Endometrial microvascular endothelial cells (primary cell): ENCODE results near the gene VWA5B1. TPM values are rescaled to one million over a fixed set of nuclear protein-coding genes. Genes with fewer than 3 reads are reported as not detected.

Experiments used
- in situ Hi-C: cut with HindIII; loops from 2 replicates; pipeline ENCODE4 v1.10.0; 2017; ENCODE audit warnings: low sequenced_read_pairs, low pct_unique_long_range_greater_than_20kb; ENCODE audit errors: inconsistent ontology term
- total RNA-seq: library from RNA; depleted of rRNA; stranded (reverse); fragments of >200 nt; gene quantifications from one replicate; pipeline ENCODE4 v1.2.3, GENCODE V29; 2015; ENCODE audit errors: inconsistent ontology term

The VWA5B1 gene
- total RNA-seq, 1 donor from 2014 or later = not detected

GRCh38 chr1:20357796-20358195, 67.1 kb downstream of the VWA5B1 start:
- in situ Hi-C loops = no loop called here

- in situ Hi-C loops = no loop called here
Observed at GRCh38 chr1:20358761-20359263, 68.1 kb downstream of the VWA5B1 start.

- in situ Hi-C loops = no loop called here
Observed at GRCh38 chr1:20359451-20360330, 69.0 kb downstream of the VWA5B1 start.

DNA sequence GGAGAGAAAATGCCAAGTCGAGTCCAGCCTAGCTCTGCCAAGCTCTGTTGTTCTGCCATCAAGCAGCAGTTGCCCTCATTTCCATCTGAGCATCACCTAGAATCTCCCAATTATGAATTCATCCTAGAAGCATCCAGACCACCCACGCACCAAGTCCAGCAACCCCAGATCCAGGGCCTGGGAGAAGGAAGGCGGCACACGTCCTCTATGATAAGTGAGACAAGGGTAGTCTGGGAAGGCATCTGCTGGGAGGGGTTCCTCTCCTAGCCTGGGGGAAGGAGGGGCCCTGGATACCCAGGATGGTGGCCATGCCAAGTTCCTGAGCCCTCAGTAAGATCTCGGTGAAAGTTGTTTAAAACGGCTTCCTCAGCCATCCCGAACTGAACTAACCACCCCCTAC, 70.7 kb downstream of the VWA5B1 start:
- in situ Hi-C loops = no loop called here

DNA sequence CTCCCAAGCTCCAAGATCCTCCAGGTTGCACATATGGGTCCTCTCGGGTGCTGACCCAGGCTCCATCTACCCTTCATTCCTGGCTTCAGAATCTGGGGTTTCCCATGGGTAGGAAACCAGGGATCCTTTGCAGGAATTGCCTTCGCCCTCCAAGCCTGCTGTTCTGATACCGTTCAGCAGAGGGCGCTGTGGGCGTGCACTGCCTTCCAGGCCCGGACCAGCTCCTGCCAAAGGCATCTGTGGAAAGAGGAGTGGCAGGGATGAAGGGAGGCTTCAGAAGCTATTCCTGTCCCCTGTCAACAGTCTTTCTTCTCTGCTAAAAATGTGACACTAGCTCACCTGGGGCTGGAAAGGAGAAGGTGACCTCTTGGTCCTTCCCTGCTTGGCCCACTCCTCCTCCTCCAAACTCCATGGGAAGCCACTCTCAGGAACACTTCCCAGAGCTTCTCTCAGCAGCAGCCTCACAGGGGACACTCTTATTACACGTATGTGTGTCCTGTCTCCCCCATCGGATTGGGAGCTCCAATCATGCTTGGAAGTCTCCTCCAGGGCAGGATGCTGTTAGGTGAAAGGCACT, 71.2 kb downstream of the VWA5B1 start:
- in situ Hi-C loops = no loop called here

DNA sequence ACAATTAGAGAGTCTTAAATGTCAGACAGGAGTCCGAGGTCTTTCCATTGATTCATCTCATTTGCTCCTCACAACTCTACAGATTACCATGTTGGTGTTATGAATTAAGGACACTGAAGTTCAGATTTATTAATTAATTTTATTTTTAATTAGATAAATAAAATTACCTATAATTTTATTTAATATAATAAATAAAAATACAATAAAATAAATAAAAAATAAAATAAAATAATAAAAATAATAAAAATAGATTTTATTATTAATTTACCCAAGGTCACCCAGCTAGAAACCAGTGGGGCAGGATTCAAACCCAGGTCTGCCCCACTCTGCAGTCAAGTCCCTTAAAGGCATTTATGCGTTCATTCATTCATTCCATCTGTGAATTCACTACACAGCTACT, 72.2 kb downstream of the VWA5B1 start:
- in situ Hi-C loops = no loop called here

- in situ Hi-C loops = no loop called here
Observed at GRCh38 chr1:20365421-20366055, 74.9 kb downstream of the VWA5B1 start.

DNA sequence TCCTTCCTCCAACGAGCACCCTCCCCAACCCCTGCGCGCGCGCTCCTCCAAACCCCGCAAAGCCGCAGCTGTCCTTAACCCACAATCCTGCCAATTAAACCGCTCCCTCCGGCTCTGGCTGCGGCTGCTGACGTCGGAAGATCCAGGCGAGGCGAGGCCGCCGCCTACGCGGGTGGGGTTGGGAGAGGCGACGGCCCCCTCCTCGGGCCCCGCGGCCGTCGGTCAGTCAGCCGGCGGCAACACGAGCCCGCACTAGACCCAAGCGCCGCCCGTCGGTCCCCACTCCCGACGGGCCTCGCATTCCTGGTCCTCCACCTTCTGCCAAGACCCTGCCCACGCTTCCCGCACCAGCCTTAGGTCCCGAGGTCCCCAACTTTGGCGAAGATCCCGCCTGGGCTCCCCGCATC, 75.4 kb downstream of the VWA5B1 start:
- in situ Hi-C loops = no loop called here

DNA sequence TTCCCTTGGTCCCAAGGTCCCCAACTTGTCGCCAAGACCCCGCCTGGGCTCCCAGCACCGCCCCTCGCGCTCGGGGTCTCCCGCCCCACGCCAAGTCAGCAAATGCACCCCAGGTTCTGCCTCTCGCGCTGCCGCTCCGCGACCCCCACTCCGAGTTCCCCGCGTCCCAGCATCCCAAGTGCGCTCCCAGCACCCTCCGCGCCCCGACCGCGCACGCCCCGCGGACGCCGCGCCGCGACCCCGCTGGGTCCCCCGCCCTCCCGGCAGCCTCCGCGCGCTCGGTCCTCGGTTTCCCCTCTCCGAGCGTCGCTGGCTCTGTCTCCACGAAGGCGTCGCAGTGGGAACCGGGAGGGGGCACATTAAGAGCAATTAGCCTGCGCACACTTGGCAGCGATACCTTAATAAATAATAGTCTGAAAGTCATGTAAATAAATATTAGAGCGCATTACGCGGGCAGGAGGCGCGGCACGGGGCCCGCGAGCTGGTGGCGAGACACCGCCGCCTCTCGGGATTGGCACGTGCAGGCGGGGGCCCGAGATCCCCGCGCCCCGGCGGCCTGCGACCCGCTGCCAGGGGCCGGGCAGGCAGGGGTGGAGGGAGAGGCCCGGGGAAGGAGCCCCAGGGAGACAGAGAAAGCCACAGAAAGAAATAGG, 75.9 kb downstream of the VWA5B1 start:
- in situ Hi-C loops = no loop called here

- in situ Hi-C loops = no loop called here
Observed at GRCh38 chr1:20367116-20367585, 76.5 kb downstream of the VWA5B1 start.

DNA sequence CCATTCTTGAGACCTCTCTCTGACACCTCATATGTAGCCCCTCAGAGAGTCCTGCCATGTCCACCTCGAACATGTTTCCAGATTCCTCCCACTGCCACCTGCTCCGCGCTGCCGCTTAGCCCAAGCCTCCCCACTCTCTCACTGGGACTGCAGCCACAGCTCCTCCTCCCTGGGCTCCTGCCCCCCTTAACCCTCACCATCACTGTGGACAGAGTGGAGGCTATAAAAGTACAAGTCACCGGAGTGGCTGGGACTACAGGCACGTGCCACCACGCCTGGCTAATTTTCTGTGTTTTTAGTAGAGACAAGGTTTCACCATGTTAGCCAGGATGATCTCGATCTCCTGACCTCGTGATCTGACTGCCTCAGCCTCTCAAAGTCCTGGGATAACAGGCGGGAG, 77.0 kb downstream of the VWA5B1 start:
- in situ Hi-C loops = no loop called here

DNA sequence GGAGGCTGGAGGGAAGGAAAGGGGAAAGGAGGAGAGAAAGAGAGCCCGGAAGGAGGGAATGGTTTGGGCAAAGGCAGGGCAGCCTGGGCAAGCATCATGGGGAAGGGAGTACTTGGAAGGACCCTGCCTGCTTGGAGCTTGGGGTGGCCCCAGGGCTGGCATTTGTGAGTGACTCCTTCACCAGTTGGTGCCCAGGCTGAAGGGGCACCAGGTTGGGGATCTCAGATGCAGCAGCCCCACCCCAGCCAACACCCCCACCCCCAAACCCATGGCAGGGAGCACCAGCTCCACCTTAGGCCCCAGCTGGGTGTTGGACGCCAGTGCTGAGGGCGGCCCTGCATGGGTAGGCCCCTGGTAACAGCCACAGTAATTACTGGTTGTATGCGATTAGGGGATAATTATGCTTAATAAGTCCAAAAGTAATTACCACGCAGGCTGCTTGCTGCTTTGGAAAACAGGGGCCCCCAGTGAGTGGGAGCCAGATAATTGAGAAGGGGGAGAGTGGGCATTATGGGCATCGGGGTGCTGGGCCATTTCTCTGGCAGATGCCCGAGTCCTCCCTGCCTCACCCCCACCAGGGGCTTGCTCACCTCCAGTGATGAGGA, 78.3 kb downstream of the VWA5B1 start:
- in situ Hi-C loops = no loop called here

DNA sequence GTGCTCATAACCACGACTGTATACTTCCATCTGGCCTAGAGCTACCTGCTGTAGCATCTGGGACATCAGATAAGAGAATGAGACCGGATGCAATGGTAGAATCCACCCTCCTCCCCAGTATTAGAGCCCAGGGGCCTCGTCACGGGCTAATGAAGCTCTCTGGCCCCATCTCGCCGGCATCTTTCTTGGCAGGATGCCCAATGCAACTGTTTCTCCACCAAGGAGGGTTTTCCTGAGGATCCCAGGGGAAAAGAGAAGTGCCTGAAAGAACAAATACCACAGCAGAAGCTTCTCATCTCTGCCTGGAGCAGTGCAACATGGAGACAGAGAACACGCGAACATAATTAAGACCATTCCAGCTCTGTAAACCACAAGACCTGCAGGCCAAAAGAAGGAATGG, 80.0 kb downstream of the VWA5B1 start:
- in situ Hi-C loops = no loop called here

GRCh38 chr1:20371411-20371810, 80.7 kb downstream of the VWA5B1 start:
- in situ Hi-C loops = no loop called here

DNA sequence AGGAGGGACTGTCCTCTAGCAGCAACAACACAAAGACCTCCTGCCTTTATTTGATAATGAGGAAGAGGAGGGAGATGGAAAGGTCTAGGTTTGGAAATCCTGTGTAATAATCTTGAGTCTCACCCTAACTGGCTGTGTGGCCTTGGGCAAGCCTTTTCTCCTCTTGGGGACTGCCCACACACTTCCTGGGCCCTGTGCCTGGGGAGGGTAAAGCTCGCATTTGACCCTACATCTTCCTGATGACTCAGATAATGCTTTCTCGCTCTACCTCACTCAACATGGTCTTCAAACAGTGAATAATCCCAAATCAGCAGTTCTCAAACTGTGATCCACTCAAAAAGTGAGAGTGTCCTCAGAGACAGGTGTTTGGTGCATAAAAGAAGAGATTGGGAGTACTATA, 81.2 kb downstream of the VWA5B1 start:
- in situ Hi-C loops = no loop called here

- in situ Hi-C loops = no loop called here
Observed at GRCh38 chr1:20372676-20373075, 82.0 kb downstream of the VWA5B1 start.

GRCh38 chr1:20373286-20373685, 82.6 kb downstream of the VWA5B1 start:
- in situ Hi-C loops = no loop called here

DNA sequence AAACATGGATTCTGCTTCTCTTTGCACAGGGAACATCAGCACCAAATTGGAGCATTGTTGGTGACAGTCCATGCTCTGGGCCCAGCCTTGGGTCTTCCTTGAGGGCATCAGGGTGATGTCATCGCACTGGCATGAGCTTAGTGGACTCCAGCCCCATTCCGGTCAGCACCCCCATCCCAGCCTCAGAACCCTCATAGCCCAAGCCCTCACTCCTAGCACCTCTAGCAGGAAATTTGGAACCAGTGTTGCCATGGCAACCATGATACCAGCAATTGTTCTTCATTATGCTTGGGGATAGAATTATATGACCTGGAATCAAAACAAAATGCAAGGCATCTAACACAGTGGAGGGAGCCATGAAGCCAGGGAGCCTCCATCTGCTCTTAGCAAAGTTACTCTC, 83.1 kb downstream of the VWA5B1 start:
- in situ Hi-C loops = no loop called here

DNA sequence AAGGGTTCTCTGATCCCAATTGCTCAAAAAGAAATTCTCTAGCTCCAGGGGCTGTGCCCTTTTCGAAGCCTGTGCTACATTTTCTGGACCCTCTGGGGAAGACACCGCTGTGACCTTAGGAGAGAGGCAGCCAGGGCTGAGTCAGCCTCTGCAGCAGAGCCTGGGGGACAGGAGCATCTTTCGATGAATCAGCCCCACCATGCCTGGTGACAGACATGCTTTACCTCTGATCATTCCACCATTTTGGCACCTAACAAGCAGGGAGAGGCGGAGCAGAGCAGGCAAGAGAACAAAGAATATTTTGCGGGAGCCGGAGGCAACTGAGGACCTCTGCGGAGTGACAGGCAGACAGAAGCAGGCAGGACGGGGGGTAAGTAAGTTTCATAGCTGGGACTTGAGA, 84.9 kb downstream of the VWA5B1 start:
- in situ Hi-C loops = no loop called here
